Mesenteric fat pad (tissue), 1 donor: ENCODE data around the gene LRRC30. TPM values are rescaled to one million over a fixed set of nuclear protein-coding genes. Genes with fewer than 3 reads are reported as not detected.

ENCODE experiments used
- DNase-seq: peaks from one replicate; pipeline ENCODE4 v3.0.0-alpha.2; 2020; ENCODE audit warnings: low spot score
- total RNA-seq: library from RNA; stranded (reverse); fragmentation: NEBNext Ultra II Directional; extraction: Animal tissue kit (Norgen Biotek cat#: 25700); gene quantifications from one replicate; pipeline ENCODE4 v1.2.1, GENCODE V29; 2021
- donor health status: DM: yes; HTN: yes; CAD: no.

The LRRC30 gene
- total RNA-seq, 1 donor from 2014 or later, result not detected

- DNase-seq, result no peak
Measured at GRCh38 chr18:7237673-7238272, 6.9 kb downstream of the LRRC30 start.

- DNase-seq, result no peak
Measured at GRCh38 chr18:7242926-7243325, 12.0 kb downstream of the LRRC30 start.

DNA sequence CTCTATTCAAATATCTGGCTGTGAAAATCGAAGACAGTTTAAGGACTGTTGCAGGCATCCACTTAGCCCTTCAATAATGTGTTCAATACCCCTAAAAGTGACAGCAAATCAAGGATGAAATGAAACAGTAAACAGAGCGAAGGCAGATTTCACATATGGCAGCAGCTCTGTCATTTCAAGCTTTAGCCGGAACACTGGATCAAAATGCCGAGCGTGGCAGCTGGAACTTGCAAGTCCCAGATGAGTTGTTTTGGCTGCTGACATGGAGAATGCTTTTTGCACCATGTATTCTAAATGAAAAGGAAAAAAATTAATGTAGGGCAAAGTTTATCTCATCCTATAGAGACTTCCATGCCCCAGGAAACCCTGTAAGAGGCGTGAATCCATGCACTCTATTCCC lies 18.0 kb downstream of the LRRC30 start:
- DNase-seq, result no peak

DNA sequence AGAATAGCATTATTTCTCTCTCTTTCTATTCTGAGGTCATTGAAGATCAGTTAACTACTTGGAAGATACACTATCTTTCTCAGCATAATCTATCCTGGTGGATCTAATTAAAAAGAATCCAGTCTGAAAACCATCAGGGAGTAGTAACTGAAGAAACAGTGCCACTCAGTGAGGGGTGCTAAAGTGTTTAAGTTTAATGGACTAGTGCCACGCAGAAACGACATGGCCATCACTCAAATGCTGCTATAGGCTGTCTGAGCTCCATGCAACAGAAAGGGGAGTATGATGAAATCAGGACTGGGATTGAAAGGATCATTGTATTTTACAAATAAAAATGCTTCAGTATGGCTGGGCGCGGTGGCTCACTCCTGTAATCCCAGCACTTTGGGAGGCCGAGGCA lies 23.3 kb downstream of the LRRC30 start:
- DNase-seq, result no peak

GRCh38 chr18:7255054-7255453 lies 24.2 kb downstream of the LRRC30 start:
- DNase-seq, result no peak

GRCh38 chr18:7255643-7256042 lies 24.8 kb downstream of the LRRC30 start:
- no peak for DNase-seq

- DNase-seq, result no peak
Measured at GRCh38 chr18:7256618-7257425, 25.9 kb downstream of the LRRC30 start.

GRCh38 chr18:7257426-7257740 lies 26.5 kb downstream of the LRRC30 start:
- no peak for DNase-seq

DNA sequence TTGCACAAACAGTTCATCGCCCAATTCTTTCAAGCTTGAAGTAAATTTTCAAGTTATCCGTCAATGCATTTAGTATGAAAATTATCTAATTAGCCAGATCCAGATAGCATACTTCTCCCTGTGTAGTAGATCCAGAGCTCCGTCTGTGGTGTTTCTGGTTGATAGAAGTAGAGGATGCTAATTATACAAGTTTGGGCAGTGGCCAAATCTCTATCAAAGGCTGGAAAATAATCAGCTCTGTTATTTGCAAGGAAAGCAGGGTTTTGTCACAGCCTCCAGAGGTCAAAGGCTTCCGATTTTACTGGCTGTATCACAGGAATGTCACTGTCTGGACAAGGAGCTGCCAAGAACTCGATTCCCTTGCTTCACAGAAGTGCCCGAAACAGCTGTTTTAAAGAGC lies 28.6 kb downstream of the LRRC30 start:
- no peak for DNase-seq

- no peak for DNase-seq
Measured at GRCh38 chr18:7261199-7261598, 30.3 kb downstream of the LRRC30 start.

DNA sequence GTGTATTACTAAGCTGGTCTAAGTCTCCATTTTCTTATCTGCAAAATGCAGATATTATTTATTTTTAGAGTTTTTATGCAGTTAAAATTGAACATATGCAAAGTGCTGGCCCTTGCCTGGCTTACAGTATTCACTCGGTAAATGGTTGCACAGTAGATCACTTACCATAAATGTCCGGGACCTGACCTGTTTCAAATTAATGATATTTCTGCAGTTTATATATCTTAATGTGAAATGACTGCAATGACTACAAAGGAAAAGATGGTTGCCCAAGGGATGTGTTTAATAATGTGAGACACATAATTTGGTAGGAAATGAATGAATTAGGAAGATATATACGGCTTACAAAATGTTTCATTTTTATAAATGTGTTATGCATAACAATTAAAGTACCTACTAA lies 37.1 kb downstream of the LRRC30 start:
- no peak for DNase-seq

- no peak for DNase-seq
Measured at GRCh38 chr18:7269942-7270341, 39.1 kb downstream of the LRRC30 start.

GRCh38 chr18:7272311-7273049 lies 41.6 kb downstream of the LRRC30 start:
- no peak for DNase-seq

GRCh38 chr18:7273301-7273921 lies 42.5 kb downstream of the LRRC30 start:
- DNase-seq, result no peak

DNA sequence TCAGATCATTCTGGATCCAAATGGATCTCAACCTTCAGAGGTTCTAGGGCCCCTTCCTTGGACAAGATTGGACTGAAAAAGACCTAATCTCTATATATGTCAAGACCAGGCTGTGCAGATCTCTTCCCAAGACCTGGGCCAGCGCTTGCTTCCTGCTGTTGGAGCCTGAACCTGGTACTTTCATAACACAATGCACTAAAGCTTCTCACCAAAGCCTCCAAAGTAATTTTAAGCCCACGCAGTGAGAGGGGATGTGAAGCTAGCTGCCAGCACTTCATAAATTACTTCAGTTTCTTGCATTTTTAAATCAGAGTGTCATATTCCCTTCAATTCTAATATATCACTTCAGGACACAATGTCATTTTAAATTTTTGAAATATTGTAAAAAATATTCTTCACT lies 50.7 kb downstream of the LRRC30 start:
- DNase-seq, result no peak

Other genes starting within 250 kb of the LRRC30 start
- 7.9 TPM for gene LAMA1, start 113.3 kb upstream of the LRRC30 start, total RNA-seq